H9 (cell line): ENCODE measurements around the gene BMP3. TPM values are rescaled to one million over a fixed set of nuclear protein-coding genes. Genes with fewer than 3 reads are reported as not detected.

Experiments used
- DNase-seq: peaks from one replicate; pipeline ENCODE4 v3.0.0-alpha.2; 2017
- H2AFZ ChIP-seq: one replicate; pipeline ENCODE4 v1.6.1; 2013; ENCODE audit warnings: mild to moderate bottlenecking, low read length, control low read depth, moderate library complexity
- H2AK5ac ChIP-seq: 2 replicates; pipeline ENCODE4 v1.6.1; 2013; ENCODE audit warnings: low read length, control low read depth, mixed read lengths; ENCODE audit not compliant: insufficient read length
- H2BK120ac ChIP-seq: one replicate; pipeline ENCODE4 v1.6.1; 2013; ENCODE audit warnings: low read depth, mild to moderate bottlenecking, low read length, control low read depth, inconsistent platforms; ENCODE audit not compliant: poor library complexity, severe bottlenecking
- H2BK12ac ChIP-seq: 2 replicates; pipeline ENCODE4 v1.6.1; 2013; ENCODE audit warnings: low read length, control low read depth, mixed read lengths, low read depth; ENCODE audit not compliant: insufficient read length
- H2BK15ac ChIP-seq: 2 replicates; pipeline ENCODE4 v1.6.1; 2013; ENCODE audit warnings: low read depth, low read length, control low read depth
- H2BK20ac ChIP-seq: one replicate; pipeline ENCODE4 v1.6.1; 2013; ENCODE audit warnings: low read depth, mild to moderate bottlenecking, low read length, control low read depth, inconsistent platforms; ENCODE audit not compliant: poor library complexity, severe bottlenecking
- H2BK5ac ChIP-seq: 2 replicates; pipeline ENCODE4 v1.6.1; 2013; ENCODE audit warnings: low read length, control low read depth, mixed read lengths; ENCODE audit not compliant: insufficient read length
- H3K14ac ChIP-seq: 2 replicates; pipeline ENCODE4 v1.6.1; 2013; ENCODE audit warnings: low read length, control low read depth; ENCODE audit not compliant: insufficient read depth
- H3K18ac ChIP-seq: 2 replicates; pipeline ENCODE4 v1.6.1; 2013; ENCODE audit warnings: low read depth, mild to moderate bottlenecking, mixed read lengths, low read length, control low read depth; ENCODE audit not compliant: insufficient read length
- H3K23ac ChIP-seq: 2 replicates; pipeline ENCODE4 v1.6.1; 2013; ENCODE audit warnings: low read length, control low read depth, mixed read lengths, low read depth; ENCODE audit not compliant: insufficient read length
- H3K23me2 ChIP-seq: 2 replicates; pipeline ENCODE4 v1.6.1; 2013; ENCODE audit warnings: low read depth, mild to moderate bottlenecking, mixed read lengths, low read length, control low read depth; ENCODE audit not compliant: insufficient read length, poor library complexity, severe bottlenecking
- H3K27ac ChIP-seq: 2 replicates; pipeline ENCODE4 v1.5.1; 2013; ENCODE audit warnings: low read length, control low read depth, mixed read lengths, low read depth; ENCODE audit not compliant: insufficient read length
- H3K27me3 ChIP-seq: 2 replicates; pipeline ENCODE4 v1.6.1; 2013; ENCODE audit warnings: low read length, control low read depth, inconsistent platforms; ENCODE audit not compliant: insufficient read depth
- H3K4ac ChIP-seq: 2 replicates; pipeline ENCODE4 v1.6.1; 2013; ENCODE audit warnings: low read depth, mild to moderate bottlenecking, control low read depth, inconsistent platforms, low read length, moderate library complexity
- H3K4me1 ChIP-seq: 2 replicates; pipeline ENCODE4 v1.6.1; 2013; ENCODE audit warnings: low read length, control low read depth, inconsistent platforms; ENCODE audit not compliant: insufficient read depth
- H3K4me2 ChIP-seq: 2 replicates; pipeline ENCODE4 v1.6.1; 2013; ENCODE audit warnings: low read length, control low read depth, mixed read lengths; ENCODE audit not compliant: insufficient read length, insufficient read depth
- H3K56ac ChIP-seq: 2 replicates; pipeline ENCODE4 v1.6.1; 2013; ENCODE audit warnings: low read depth, mild to moderate bottlenecking, mixed read lengths, low read length, control low read depth; ENCODE audit not compliant: insufficient read length
- H3K79me1 ChIP-seq: 2 replicates; pipeline ENCODE4 v1.6.1; 2013; ENCODE audit warnings: low read depth, mild to moderate bottlenecking, moderate library complexity, low read length, control low read depth, inconsistent platforms; ENCODE audit not compliant: insufficient read depth, poor library complexity, severe bottlenecking
- H3K79me2 ChIP-seq: 2 replicates; pipeline ENCODE4 v1.6.1; 2013; ENCODE audit warnings: low read length, control low read depth, inconsistent platforms; ENCODE audit not compliant: insufficient read depth
- H3K9ac ChIP-seq: 2 replicates; pipeline ENCODE4 v1.6.1; 2013; ENCODE audit warnings: low read length, control low read depth, mixed read lengths; ENCODE audit not compliant: insufficient read length; ENCODE audit errors: extremely low read depth
- H3K9me3 ChIP-seq: one replicate; pipeline ENCODE4 v1.6.1; 2013; ENCODE audit warnings: low read depth, low read length, inconsistent platforms; ENCODE audit not compliant: control insufficient read depth
- H3T11ph ChIP-seq: one replicate; pipeline ENCODE4 v1.6.1; 2013; ENCODE audit warnings: mild to moderate bottlenecking, low read length, control low read depth, inconsistent platforms
- H4K20me1 ChIP-seq: one replicate; pipeline ENCODE4 v1.6.1; 2013; ENCODE audit not compliant: control insufficient read depth, insufficient read length, insufficient read depth
- H4K5ac ChIP-seq: 2 replicates; pipeline ENCODE4 v1.6.1; 2013; ENCODE audit warnings: low read depth, mild to moderate bottlenecking, mixed read lengths, low read length, control low read depth; ENCODE audit not compliant: insufficient read length
- H4K8ac ChIP-seq: replicated peaks from 2 replicates; pipeline ENCODE4 v1.6.1; 2013; ENCODE audit warnings: low read length, control low read depth, mixed read lengths, low read depth; ENCODE audit not compliant: insufficient read length
- H4K91ac ChIP-seq: 2 replicates; pipeline ENCODE4 v1.6.1; 2013; ENCODE audit warnings: low read depth, mild to moderate bottlenecking, moderate library complexity, mixed read lengths, low read length, control low read depth; ENCODE audit not compliant: insufficient read length
- H3K27ac Mint-ChIP-seq, 3 experiments: 2 replicates in 2 of 3; 3 replicates in 1 of 3; pipeline ENCODE4 v1.8.0; 2020 to 2021; ENCODE audit warnings: mixed read lengths in 3 of 3, mild to moderate bottlenecking in 1 of 3, moderate library complexity in 1 of 3
- H3K27me3 Mint-ChIP-seq: 2 replicates; pipeline ENCODE4 v1.8.0; 2021; ENCODE audit warnings: low read depth, mild to moderate bottlenecking, moderate library complexity, mixed read lengths
- H3K36me3 Mint-ChIP-seq, 3 experiments: 2 replicates in 2 of 3; 3 replicates in 1 of 3; pipeline ENCODE4 v1.8.0; 2020 to 2021; ENCODE audit warnings: low read depth in 3 of 3, mixed read lengths in 3 of 3; ENCODE audit not compliant: insufficient read depth in 1 of 3
- H3K4me1 Mint-ChIP-seq, 2 experiments: 2 replicates each; pipeline ENCODE4 v1.8.0; 2020; ENCODE audit warnings: mixed read lengths in 2 of 2
- H3K4me3 Mint-ChIP-seq, 2 experiments: 2 replicates in 1 of 2; 3 replicates in 1 of 2; pipeline ENCODE4 v1.8.0; 2020 to 2021; ENCODE audit warnings: mild to moderate bottlenecking in 2 of 2, mixed read lengths in 2 of 2, moderate library complexity in 1 of 2
- H3K9me3 Mint-ChIP-seq, 2 experiments: 2 replicates in 1 of 2; 3 replicates in 1 of 2; pipeline ENCODE4 v1.8.0; 2020; ENCODE audit warnings: mild to moderate bottlenecking in 2 of 2, mixed read lengths in 2 of 2, moderate library complexity in 1 of 2
- WGBS: extraction: QIAGEN DNeasy Blood & Tissue Kit; methylation state at CpG from one replicate; pipeline ENCODE4 v1.1.7; 2013; ENCODE audit warnings: missing lambda C conversion rate, low lambda C conversion rate, mixed read lengths; ENCODE audit not compliant: insufficient read length; ENCODE audit errors: extremely low coverage; 5-methylcytosine and 5-hydroxymethylcytosine counted together
- total RNA-seq: library from RNA; stranded (reverse); gene quantifications from 2 replicates; pipeline ENCODE4 v1.2.1, GENCODE V29; 2021
- TF ChIP-seq, protein P1 (sequence below): fragments of 200-600 bp; sonication (generic); conservative IDR thresholded peaks from 3 replicates; pipeline ENCODE4 v1.8.0; 2021; ENCODE audit warnings: antibody characterized with exemption, mild to moderate bottlenecking

BMP3 gene
- total RNA-seq, 1 experiment from 2014 or later = not detected

DNA sequence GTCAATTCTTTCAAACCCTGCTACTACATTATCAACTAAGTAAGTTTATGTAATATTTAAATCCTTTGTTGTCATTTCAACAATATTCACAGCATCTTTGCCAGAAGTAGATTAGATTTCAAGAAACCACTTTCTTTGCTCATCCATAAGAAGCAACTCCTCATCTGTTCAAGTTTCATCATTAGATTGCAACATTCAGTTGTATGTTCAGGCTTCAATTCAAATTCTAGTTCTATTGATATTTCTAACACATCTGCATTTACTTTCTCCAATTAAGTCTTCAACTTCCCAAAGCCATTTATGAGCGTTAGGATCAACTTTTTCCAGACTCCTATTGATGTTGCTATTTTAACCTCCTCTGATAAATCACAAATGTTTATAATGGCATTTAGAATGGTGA lies 66.1 kb downstream of the BMP3 start:
- no peak overlapping the region for H2BK15ac ChIP-seq
- H2BK120ac ChIP-seq = no peak overlapping the region
- no peak overlapping the region for H3K27ac Mint-ChIP-seq
- no peak overlapping the region for H3K4me3 Mint-ChIP-seq
- no peak overlapping the region for H2AK5ac ChIP-seq
- no peak overlapping the region for H2BK5ac ChIP-seq
- H3T11ph ChIP-seq = no peak overlapping the region
- no peak overlapping the region for H3K14ac ChIP-seq
- DNase-seq = no peak
- H3K27me3 Mint-ChIP-seq = peaks cover 1% of the 10 kb centered on the region; the same call in 1 of the 2 replicates
- no peak overlapping the region for H3K4ac ChIP-seq
- H3K4me1 Mint-ChIP-seq = no peaks in the 10 kb centered on the region
- no peak overlapping the region for H4K8ac ChIP-seq
- no peak overlapping the region for H3K4me2 ChIP-seq
- no peak overlapping the region for H3K56ac ChIP-seq
- H3K18ac ChIP-seq = no peak overlapping the region
- no CpG with 5 or more reads among the region's 1 CpG for WGBS
- H3K27ac ChIP-seq = no peak overlapping the region
- H3K79me2 ChIP-seq = no peaks in the 10 kb centered on the region
- no peaks in the 10 kb centered on the region for H3K4me1 ChIP-seq
- H3K9me3 ChIP-seq = no peaks in the 10 kb centered on the region
- no peaks in the 10 kb centered on the region for H3K36me3 Mint-ChIP-seq
- no peaks in the 10 kb centered on the region; a peak in 1 of 5 replicates for H3K9me3 Mint-ChIP-seq
- H4K20me1 ChIP-seq = no peaks in the 10 kb centered on the region
- TF ChIP-seq, protein P1, sequence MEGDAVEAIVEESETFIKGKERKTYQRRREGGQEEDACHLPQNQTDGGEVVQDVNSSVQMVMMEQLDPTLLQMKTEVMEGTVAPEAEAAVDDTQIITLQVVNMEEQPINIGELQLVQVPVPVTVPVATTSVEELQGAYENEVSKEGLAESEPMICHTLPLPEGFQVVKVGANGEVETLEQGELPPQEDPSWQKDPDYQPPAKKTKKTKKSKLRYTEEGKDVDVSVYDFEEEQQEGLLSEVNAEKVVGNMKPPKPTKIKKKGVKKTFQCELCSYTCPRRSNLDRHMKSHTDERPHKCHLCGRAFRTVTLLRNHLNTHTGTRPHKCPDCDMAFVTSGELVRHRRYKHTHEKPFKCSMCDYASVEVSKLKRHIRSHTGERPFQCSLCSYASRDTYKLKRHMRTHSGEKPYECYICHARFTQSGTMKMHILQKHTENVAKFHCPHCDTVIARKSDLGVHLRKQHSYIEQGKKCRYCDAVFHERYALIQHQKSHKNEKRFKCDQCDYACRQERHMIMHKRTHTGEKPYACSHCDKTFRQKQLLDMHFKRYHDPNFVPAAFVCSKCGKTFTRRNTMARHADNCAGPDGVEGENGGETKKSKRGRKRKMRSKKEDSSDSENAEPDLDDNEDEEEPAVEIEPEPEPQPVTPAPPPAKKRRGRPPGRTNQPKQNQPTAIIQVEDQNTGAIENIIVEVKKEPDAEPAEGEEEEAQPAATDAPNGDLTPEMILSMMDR = no peak
- no peaks in the 10 kb centered on the region for H3K23me2 ChIP-seq
- no peak overlapping the region for H3K23ac ChIP-seq
- no peak overlapping the region for H2AFZ ChIP-seq
- H3K9ac ChIP-seq = no peak overlapping the region
- no peaks in the 10 kb centered on the region for H3K79me1 ChIP-seq
- H4K5ac ChIP-seq = no peak overlapping the region
- H3K27me3 ChIP-seq = no peaks in the 10 kb centered on the region
- no peak overlapping the region for H4K91ac ChIP-seq
- no peak overlapping the region for H2BK12ac ChIP-seq
- no peak overlapping the region for H2BK20ac ChIP-seq
